ENCODE data around the gene HDAC4. TPM values are rescaled to one million over a fixed set of nuclear protein-coding genes. Genes with fewer than 3 reads are reported as not detected.

The HDAC4 gene
- total RNA-seq, 2 donors from 2014 or later: 8.1 to 20.1 TPM

GRCh38 chr2:239089884-239090283 lies 310.9 kb downstream of the HDAC4 start:
- DNase-seq (ENCODE audit: low spot score): no peak
- no peak overlapping the region for H3K27ac ChIP-seq
- peaks cover 28% of the 10 kb centered on the region for H3K36me3 ChIP-seq
- TF ChIP-seq CTCF (IDR thresholded peaks at IDR 0.05): no peak
- H3K9me3 ChIP-seq: no peaks in the 10 kb centered on the region
- no peaks in the 10 kb centered on the region for H3K4me1 ChIP-seq
- H3K4me3 ChIP-seq: no peak overlapping the region
- no peaks in the 10 kb centered on the region for H3K27me3 ChIP-seq

GRCh38 chr2:239087046-239087710 lies 313.6 kb downstream of the HDAC4 start:
- H3K27ac ChIP-seq: no peak overlapping the region
- no peaks in the 10 kb centered on the region for H3K9me3 ChIP-seq
- no peaks in the 10 kb centered on the region for H3K27me3 ChIP-seq
- no peak for TF ChIP-seq CTCF (IDR thresholded peaks at IDR 0.05)
- no peak for DNase-seq (ENCODE audit: low spot score)
- peaks cover 32% of the 10 kb centered on the region for H3K36me3 ChIP-seq
- H3K4me3 ChIP-seq: no peak overlapping the region
- no peaks in the 10 kb centered on the region for H3K4me1 ChIP-seq

GRCh38 chr2:239086325-239087020 lies 314.3 kb downstream of the HDAC4 start:
- no peak for TF ChIP-seq CTCF (IDR thresholded peaks at IDR 0.05)
- DNase-seq (ENCODE audit: low spot score): no peak
- Histone ChIP-seq H3K27me3 (no peaks in the 10 kb centered on the region), H3K27ac (no peak overlapping the region), H3K9me3 (no peaks in the 10 kb centered on the region), H3K36me3 (peaks cover 36% of the 10 kb centered on the region), H3K4me1 (no peaks in the 10 kb centered on the region), H3K4me3 (no peak overlapping the region)

GRCh38 chr2:239085201-239085992 lies 315.4 kb downstream of the HDAC4 start:
- TF ChIP-seq CTCF (IDR thresholded peaks at IDR 0.05): no peak
- peaks cover 46% of the 10 kb centered on the region for H3K36me3 ChIP-seq

GRCh38 chr2:239084007-239084406 lies 316.8 kb downstream of the HDAC4 start:
- peaks cover 52% of the 10 kb centered on the region for H3K36me3 ChIP-seq
- no peaks in the 10 kb centered on the region for H3K27me3 ChIP-seq
- no peak for TF ChIP-seq CTCF (IDR thresholded peaks at IDR 0.05)
- no peak overlapping the region for H3K27ac ChIP-seq
- no peak for DNase-seq (ENCODE audit: low spot score)
- H3K4me1 ChIP-seq: no peaks in the 10 kb centered on the region
- no peak overlapping the region for H3K4me3 ChIP-seq
- H3K9me3 ChIP-seq: no peaks in the 10 kb centered on the region

More at GRCh38 chr2:239085201-239085992, 315.4 kb downstream of the HDAC4 start:
- no peak for DNase-seq (ENCODE audit: low spot score)
- Histone ChIP-seq H3K27me3 (no peaks in the 10 kb centered on the region), H3K4me3 (no peak overlapping the region), H3K4me1 (no peaks in the 10 kb centered on the region), H3K9me3 (no peaks in the 10 kb centered on the region), H3K27ac (no peak overlapping the region)

All from right atrium auricular region (tissue), 2 donors.